Measurements from ENCODE around the gene LLGL2.

- TF ChIP-seq CTCF (IDR thresholded peaks at IDR 0.05) (no peak), POLR2AphosphoS5 (IDR thresholded peaks at IDR 0.05) (no peak), POLR2A (IDR thresholded peaks at IDR 0.05) (no peak)
Measured at GRCh38 chr17:75523647-75524046, 1.9 kb upstream of the LLGL2 start.
